Endodermal cell (in vitro differentiated cells): ENCODE results near the gene CHRD. TPM values are rescaled to one million over a fixed set of nuclear protein-coding genes. Genes with fewer than 3 reads are reported as not detected.
A peak's percentile ranks its signal among the peaks of the same experiment; 100 is the strongest.

ENCODE experiments used
- DNase-seq: peaks from one replicate; pipeline ENCODE4 v3.0.0-alpha.2; 2017
- H3K27ac ChIP-seq: 2 replicates; pipeline ENCODE4 v1.5.1; 2013; ENCODE audit warnings: mild to moderate bottlenecking, low read depth, low read length, moderate library complexity
- H3K27me3 ChIP-seq: 2 replicates; pipeline ENCODE4 v1.6.1; 2013; ENCODE audit warnings: mild to moderate bottlenecking, low read length, moderate library complexity; ENCODE audit not compliant: insufficient read depth, control insufficient read depth, poor library complexity, severe bottlenecking
- H3K36me3 ChIP-seq: 2 replicates; pipeline ENCODE4 v1.7.0; 2013; ENCODE audit warnings: mild to moderate bottlenecking, low read length, moderate library complexity; ENCODE audit not compliant: control insufficient read depth, insufficient read depth
- H3K4me1 ChIP-seq: one replicate; pipeline ENCODE4 v1.7.0; 2013; ENCODE audit warnings: low read length; ENCODE audit not compliant: control insufficient read depth, insufficient read depth
- H3K4me3 ChIP-seq: 2 replicates; pipeline ENCODE4 v1.5.1; 2013; ENCODE audit warnings: mild to moderate bottlenecking, low read length, moderate library complexity
- H3K9ac ChIP-seq: 2 replicates; pipeline ENCODE4 v1.6.1; 2013; ENCODE audit warnings: mild to moderate bottlenecking, low read length, moderate library complexity; ENCODE audit not compliant: poor library complexity, severe bottlenecking; ENCODE audit errors: extremely low read depth
- H3K9me3 ChIP-seq: 2 replicates; pipeline ENCODE4 v1.6.1; 2013; ENCODE audit warnings: mild to moderate bottlenecking, low read length, moderate library complexity; ENCODE audit not compliant: control insufficient read depth
- H3K27ac Mint-ChIP-seq: 2 replicates; pipeline ENCODE4 v1.8.0; 2020; ENCODE audit warnings: mixed read lengths
- H3K27me3 Mint-ChIP-seq: 2 replicates; pipeline ENCODE4 v1.8.0; 2021; ENCODE audit warnings: mild to moderate bottlenecking, mixed read lengths; ENCODE audit not compliant: insufficient read depth
- H3K36me3 Mint-ChIP-seq: 2 replicates; pipeline ENCODE4 v1.8.0; 2020; ENCODE audit warnings: low read depth, mixed read lengths
- H3K4me1 Mint-ChIP-seq: 2 replicates; pipeline ENCODE4 v1.8.0; 2020; ENCODE audit warnings: mixed read lengths
- H3K4me3 Mint-ChIP-seq: 2 replicates; pipeline ENCODE4 v1.8.0; 2020; ENCODE audit warnings: mild to moderate bottlenecking, moderate library complexity, mixed read lengths
- H3K9me3 Mint-ChIP-seq: 2 replicates; pipeline ENCODE4 v1.8.0; 2020; ENCODE audit warnings: mild to moderate bottlenecking, mixed read lengths
- WGBS, 2 experiments: methylation state at CpG; one replicate each; pipeline versions ENCODE4 v1.1.5 to v1.1.7; 2013; ENCODE audit warnings: missing lambda C conversion rate in 2 of 2, mixed read lengths in 1 of 2; ENCODE audit not compliant: insufficient coverage in 1 of 2, insufficient read length in 1 of 2; 5-methylcytosine and 5-hydroxymethylcytosine counted together
- total RNA-seq, 2 donors: library from RNA; stranded (reverse); fragmentation: NEBNext Ultra II Directional in 1 of 2; extraction: Animal tissue kit (Norgen Biotek cat#: 25700) in 1 of 2; gene quantifications; 2 replicates in 1 of 2; 3 replicates in 1 of 2; pipeline ENCODE4 v1.2.1, GENCODE V29; 2021
- TF ChIP-seq, protein P1 (sequence below): fragments of 200-600 bp; sonication (generic); conservative IDR thresholded peaks from 2 replicates; pipeline ENCODE4 v1.5.0; 2021; ENCODE audit warnings: antibody characterized with exemption, mild to moderate bottlenecking

CHRD gene
- total RNA-seq, 2 donors from 2014 or later = 5.0 to 17.4 TPM

DNA sequence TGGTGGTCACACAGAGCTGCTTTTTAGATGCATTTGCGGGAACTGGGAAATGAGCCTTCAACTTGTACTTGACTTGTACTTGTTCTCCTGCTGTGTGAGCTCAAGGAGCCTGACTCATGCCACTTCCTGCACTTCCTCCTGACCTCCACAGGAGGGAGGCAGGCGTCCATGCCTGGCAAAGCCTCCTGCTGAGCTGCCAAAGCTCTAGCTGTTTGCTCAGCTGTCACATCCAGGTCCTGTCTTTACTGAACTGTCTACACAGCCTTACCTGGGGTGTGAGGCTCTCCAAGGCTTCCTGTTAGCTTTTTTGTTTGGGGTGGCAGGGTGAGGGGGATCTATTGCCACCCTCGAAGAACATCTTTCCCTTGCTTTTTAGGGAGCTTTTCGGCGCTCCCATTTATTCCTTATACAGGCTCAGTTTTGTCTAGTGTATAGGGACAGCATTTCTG is 8.3 kb upstream of the CHRD start:
- no peak overlapping the region for H3K4me3 Mint-ChIP-seq
- peaks cover 27% of the 10 kb centered on the region for H3K36me3 Mint-ChIP-seq
- peaks cover 29% of the 10 kb centered on the region for H3K36me3 ChIP-seq
- H3K9me3 Mint-ChIP-seq = no peaks in the 10 kb centered on the region
- 14 to 33% methylated on average over 2 to 5 of the region's 5 CpGs for WGBS, 2 experiments
- peaks cover 7% of the 10 kb centered on the region for H3K4me1 ChIP-seq
- peaks cover 33% of the 10 kb centered on the region for H3K4me1 Mint-ChIP-seq
- H3K27ac ChIP-seq = no peak overlapping the region
- peak overlapping the region; percentile 49 for H3K27ac Mint-ChIP-seq
- H3K27me3 ChIP-seq = peaks cover 4% of the 10 kb centered on the region
- TF ChIP-seq, protein P1, sequence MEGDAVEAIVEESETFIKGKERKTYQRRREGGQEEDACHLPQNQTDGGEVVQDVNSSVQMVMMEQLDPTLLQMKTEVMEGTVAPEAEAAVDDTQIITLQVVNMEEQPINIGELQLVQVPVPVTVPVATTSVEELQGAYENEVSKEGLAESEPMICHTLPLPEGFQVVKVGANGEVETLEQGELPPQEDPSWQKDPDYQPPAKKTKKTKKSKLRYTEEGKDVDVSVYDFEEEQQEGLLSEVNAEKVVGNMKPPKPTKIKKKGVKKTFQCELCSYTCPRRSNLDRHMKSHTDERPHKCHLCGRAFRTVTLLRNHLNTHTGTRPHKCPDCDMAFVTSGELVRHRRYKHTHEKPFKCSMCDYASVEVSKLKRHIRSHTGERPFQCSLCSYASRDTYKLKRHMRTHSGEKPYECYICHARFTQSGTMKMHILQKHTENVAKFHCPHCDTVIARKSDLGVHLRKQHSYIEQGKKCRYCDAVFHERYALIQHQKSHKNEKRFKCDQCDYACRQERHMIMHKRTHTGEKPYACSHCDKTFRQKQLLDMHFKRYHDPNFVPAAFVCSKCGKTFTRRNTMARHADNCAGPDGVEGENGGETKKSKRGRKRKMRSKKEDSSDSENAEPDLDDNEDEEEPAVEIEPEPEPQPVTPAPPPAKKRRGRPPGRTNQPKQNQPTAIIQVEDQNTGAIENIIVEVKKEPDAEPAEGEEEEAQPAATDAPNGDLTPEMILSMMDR = peak; percentile 97
- H3K4me3 ChIP-seq = no peak overlapping the region
- DNase-seq = peak; percentile 94
- no peak overlapping the region for H3K9ac ChIP-seq
- peaks cover 4% of the 10 kb centered on the region for H3K27me3 Mint-ChIP-seq
- H3K9me3 ChIP-seq = no peaks in the 10 kb centered on the region

DNA sequence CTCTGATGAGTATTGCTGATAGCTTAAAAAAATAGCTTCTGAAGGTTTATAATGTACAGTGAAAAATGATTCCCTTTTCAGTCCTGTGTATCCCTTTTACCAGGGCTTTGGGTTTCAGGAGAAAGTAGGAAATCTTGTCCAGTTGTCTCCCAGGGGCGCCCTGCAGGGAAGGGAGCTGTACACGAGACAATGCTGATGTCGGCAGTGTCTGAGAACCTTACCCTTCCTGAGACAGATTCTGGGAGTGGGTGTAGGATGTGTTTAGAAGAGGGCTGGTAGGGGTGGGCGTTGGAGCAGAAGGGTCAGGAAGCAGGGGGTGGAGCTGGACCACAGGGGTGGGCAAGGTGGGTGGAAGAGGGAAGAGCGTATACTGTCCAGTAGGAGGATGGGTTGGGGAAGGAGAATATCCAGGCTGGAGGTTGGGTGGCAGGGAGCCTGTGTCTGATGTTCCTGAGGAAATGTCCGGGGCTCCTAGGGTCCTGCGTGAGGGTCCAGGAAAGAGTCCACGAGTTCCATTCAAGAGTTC is 7.5 kb upstream of the CHRD start:
- no peak for DNase-seq
- H3K36me3 Mint-ChIP-seq = peaks cover 19% of the 10 kb centered on the region
- no peaks in the 10 kb centered on the region for H3K9me3 Mint-ChIP-seq
- peaks cover 4% of the 10 kb centered on the region for H3K27me3 ChIP-seq
- H3K27me3 Mint-ChIP-seq = peaks cover 5% of the 10 kb centered on the region
- peaks cover 9% of the 10 kb centered on the region for H3K4me1 ChIP-seq
- no peak overlapping the region for H3K27ac Mint-ChIP-seq
- H3K36me3 ChIP-seq = peaks cover 21% of the 10 kb centered on the region
- TF ChIP-seq, protein P1 = no peak
- H3K9me3 ChIP-seq = no peaks in the 10 kb centered on the region
- H3K9ac ChIP-seq = no peak overlapping the region
- no peak overlapping the region for H3K4me3 Mint-ChIP-seq
- H3K4me1 Mint-ChIP-seq = peaks cover 40% of the 10 kb centered on the region
- H3K27ac ChIP-seq = no peak overlapping the region
- 90 to 92% methylated on average over 6 to 8 of the region's 8 CpGs for WGBS, 2 experiments
- H3K4me3 ChIP-seq = no peak overlapping the region

DNA sequence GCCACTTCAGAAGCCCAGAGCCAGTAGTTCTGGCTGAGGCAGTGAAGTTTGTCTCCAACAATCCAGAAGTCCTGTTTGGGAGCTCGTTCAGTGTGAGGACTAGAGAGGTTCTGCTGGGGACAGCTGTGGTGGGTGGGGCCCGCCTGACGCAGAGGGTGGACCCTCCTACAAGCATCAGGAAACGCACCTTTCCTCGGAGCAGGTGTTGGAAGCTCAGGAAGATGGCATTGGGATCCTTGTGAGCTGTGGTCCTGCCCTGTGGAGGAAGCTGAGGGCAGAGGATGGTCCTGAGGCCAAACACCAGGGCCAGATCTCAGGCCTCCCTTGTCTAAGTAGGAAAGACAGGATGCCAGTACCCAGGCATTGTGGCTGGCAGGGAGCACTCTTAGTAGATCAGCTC is 6.9 kb upstream of the CHRD start:
- DNase-seq = peak; percentile 35
- Histone ChIP-seq H3K36me3 (peaks cover 17% of the 10 kb centered on the region), H3K9ac (no peak overlapping the region), H3K4me1 (peaks cover 13% of the 10 kb centered on the region), H3K27ac (no peak overlapping the region), H3K4me3 (no peak overlapping the region), H3K9me3 (no peaks in the 10 kb centered on the region), H3K27me3 (peaks cover 4% of the 10 kb centered on the region)
- peaks cover 15% of the 10 kb centered on the region for H3K36me3 Mint-ChIP-seq
- WGBS, 2 experiments = 86 to 88% methylated on average over 1 to 5 of the region's 5 CpGs
- H3K4me1 Mint-ChIP-seq = peaks cover 45% of the 10 kb centered on the region
- H3K27me3 Mint-ChIP-seq = peaks cover 11% of the 10 kb centered on the region
- no peak overlapping the region for H3K27ac Mint-ChIP-seq
- H3K9me3 Mint-ChIP-seq = no peaks in the 10 kb centered on the region
- no peak overlapping the region for H3K4me3 Mint-ChIP-seq
- TF ChIP-seq, protein P1 = no peak
